Fibroblast of lung (primary cell): Measurements from ENCODE around the gene MYO1F. TPM values are rescaled to one million over a fixed set of nuclear protein-coding genes. Genes with fewer than 3 reads are reported as not detected.

Source experiments
- DNase-seq, 2 donors: peaks; one replicate each; pipeline versions ENCODE4 v3.0.0 to v3.0.0-alpha.2; 2010; ENCODE audit warnings: low read depth in 2 of 2
- H2AFZ ChIP-seq: 2 replicates; pipeline ENCODE4 v1.5.1; 2012; ENCODE audit warnings: low read length, control low read depth, inconsistent platforms
- H3K27ac ChIP-seq: 2 replicates; pipeline ENCODE4 v1.5.1; 2011; ENCODE audit warnings: low read length, control low read depth; ENCODE audit not compliant: insufficient read depth
- H3K27me3 ChIP-seq: 2 replicates; pipeline ENCODE4 v1.5.1; 2011; ENCODE audit warnings: mild to moderate bottlenecking, low read length; ENCODE audit not compliant: control insufficient read depth, insufficient read depth
- H3K36me3 ChIP-seq: 2 replicates; pipeline ENCODE4 v1.5.1; 2011; ENCODE audit warnings: low read length; ENCODE audit not compliant: control insufficient read depth, insufficient read depth
- H3K4me1 ChIP-seq: 2 replicates; pipeline ENCODE4 v1.5.1; 2011; ENCODE audit warnings: low read length; ENCODE audit not compliant: control insufficient read depth, insufficient read depth; ENCODE audit errors: extremely low read depth
- H3K4me2 ChIP-seq: 2 replicates; pipeline ENCODE4 v1.5.1; 2011; ENCODE audit warnings: low read length, control low read depth; ENCODE audit not compliant: insufficient read depth; ENCODE audit errors: extremely low read depth
- H3K4me3 ChIP-seq, 4 experiments: fragments of 200-600 bp in 1 of 4; sonication (generic) in 1 of 4; replicated peaks in 1 of 4; 2 replicates each; pipeline ENCODE4 v1.5.1; 2011 to 2016; ENCODE audit warnings: low read length in 4 of 4, low read depth in 3 of 4, mild to moderate bottlenecking in 3 of 4, control low read depth in 2 of 4, inconsistent platforms in 1 of 4, mixed read lengths in 1 of 4; ENCODE audit not compliant: insufficient read depth in 1 of 4; ENCODE audit errors: control extremely low read depth in 1 of 4
- H3K79me2 ChIP-seq: 2 replicates; pipeline ENCODE4 v1.5.1; 2012; ENCODE audit warnings: mild to moderate bottlenecking, low read length, inconsistent platforms; ENCODE audit not compliant: control insufficient read depth, insufficient read depth
- H3K9ac ChIP-seq: 2 replicates; pipeline ENCODE4 v1.5.1; 2011; ENCODE audit warnings: mild to moderate bottlenecking, low read length, control low read depth; ENCODE audit not compliant: insufficient read depth
- H3K9me3 ChIP-seq: 2 replicates; pipeline ENCODE4 v1.5.1; 2012; ENCODE audit warnings: low read depth, low read length; ENCODE audit not compliant: control insufficient read depth, insufficient read depth
- H4K20me1 ChIP-seq: 2 replicates; pipeline ENCODE4 v1.5.1; 2011; ENCODE audit warnings: low read length; ENCODE audit not compliant: control insufficient read depth, insufficient read depth; ENCODE audit errors: extremely low read depth
- EZH2 ChIP-seq: IDR thresholded peaks from 2 replicates; pipeline ENCODE4 v1.5.1; 2012; ENCODE audit warnings: low read length, control low read depth, mild to moderate bottlenecking; ENCODE audit errors: missing control alignments
- polyA plus RNA-seq, 2 donors: library from polyadenylated mRNA; depleted of rRNA in 1 of 2; stranded (reverse) in 1 of 2; unstranded in 1 of 2; fragments of >200 nt; gene quantifications; 2 replicates each; pipeline ENCODE4 v1.2.1, GENCODE V29; 2011 to 2012; ENCODE audit warnings: missing spikeins in 1 of 2
- total RNA-seq: library from RNA; depleted of rRNA; stranded (reverse); fragments of >200 nt; gene quantifications from 2 replicates; pipeline ENCODE4 v1.2.1, GENCODE V29; 2014
- TF ChIP-seq, protein P1 (sequence below), 2 donors: IDR thresholded peaks in 1 of 2; conservative IDR thresholded peaks in 1 of 2; 1 replicate in 1 of 2; 2 replicates in 1 of 2; pipeline ENCODE4 v1.5.1; 2011 to 2012; ENCODE audit warnings: low read length in 2 of 2, control low read depth in 1 of 2, inconsistent platforms in 1 of 2, low read depth in 1 of 2, mild to moderate bottlenecking in 1 of 2

Gene MYO1F
- total and polyA plus RNA-seq, 2 donors (not counting 1 experiment from before 2014, with no cell fraction given): 0.08 to 0.17 TPM

DNA sequence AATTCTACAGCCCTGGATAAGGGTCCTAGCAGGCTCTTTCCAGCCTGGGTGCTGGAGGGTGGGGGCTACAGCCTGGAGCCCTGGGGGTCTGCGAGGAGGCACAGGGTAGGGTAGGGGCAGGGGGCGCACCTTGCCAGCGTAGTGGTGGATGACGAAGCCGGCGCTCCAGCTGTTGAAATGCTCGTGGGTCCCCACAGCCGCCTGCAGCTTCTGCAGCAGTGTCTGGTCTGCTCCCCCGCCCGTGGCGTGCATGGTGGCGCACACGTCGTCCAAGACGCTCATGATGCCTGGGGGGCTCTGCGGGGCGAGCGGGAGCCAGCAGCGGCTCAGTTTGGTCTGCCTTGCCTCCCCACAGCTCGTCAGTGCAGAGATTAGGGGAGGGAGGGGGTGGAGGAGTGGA is 33.1 kb downstream of the MYO1F start:
- Histone ChIP-seq H2AFZ (no peak overlapping the region), H3K36me3 (no peaks in the 10 kb centered on the region), H3K9me3 (no peaks in the 10 kb centered on the region), H3K9ac (no peak overlapping the region), H3K27ac (no peak overlapping the region), H3K4me2 (no peak overlapping the region), H3K79me2 (no peaks in the 10 kb centered on the region), H3K27me3 (no peaks in the 10 kb centered on the region), H3K4me1 (no peaks in the 10 kb centered on the region), H3K4me3 (no peak overlapping the region), H4K20me1 (no peaks in the 10 kb centered on the region)
- no peak for DNase-seq
- TF ChIP-seq, protein P1, sequence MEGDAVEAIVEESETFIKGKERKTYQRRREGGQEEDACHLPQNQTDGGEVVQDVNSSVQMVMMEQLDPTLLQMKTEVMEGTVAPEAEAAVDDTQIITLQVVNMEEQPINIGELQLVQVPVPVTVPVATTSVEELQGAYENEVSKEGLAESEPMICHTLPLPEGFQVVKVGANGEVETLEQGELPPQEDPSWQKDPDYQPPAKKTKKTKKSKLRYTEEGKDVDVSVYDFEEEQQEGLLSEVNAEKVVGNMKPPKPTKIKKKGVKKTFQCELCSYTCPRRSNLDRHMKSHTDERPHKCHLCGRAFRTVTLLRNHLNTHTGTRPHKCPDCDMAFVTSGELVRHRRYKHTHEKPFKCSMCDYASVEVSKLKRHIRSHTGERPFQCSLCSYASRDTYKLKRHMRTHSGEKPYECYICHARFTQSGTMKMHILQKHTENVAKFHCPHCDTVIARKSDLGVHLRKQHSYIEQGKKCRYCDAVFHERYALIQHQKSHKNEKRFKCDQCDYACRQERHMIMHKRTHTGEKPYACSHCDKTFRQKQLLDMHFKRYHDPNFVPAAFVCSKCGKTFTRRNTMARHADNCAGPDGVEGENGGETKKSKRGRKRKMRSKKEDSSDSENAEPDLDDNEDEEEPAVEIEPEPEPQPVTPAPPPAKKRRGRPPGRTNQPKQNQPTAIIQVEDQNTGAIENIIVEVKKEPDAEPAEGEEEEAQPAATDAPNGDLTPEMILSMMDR (conservative IDR thresholded peaks at IDR 0.05 in 1 of 2, IDR thresholded peaks at IDR 0.05 in 1 of 2; ENCODE audit: low read depth in 1 of 2, low read length in 2 of 2): no peak
- TF ChIP-seq EZH2: no peak

DNA sequence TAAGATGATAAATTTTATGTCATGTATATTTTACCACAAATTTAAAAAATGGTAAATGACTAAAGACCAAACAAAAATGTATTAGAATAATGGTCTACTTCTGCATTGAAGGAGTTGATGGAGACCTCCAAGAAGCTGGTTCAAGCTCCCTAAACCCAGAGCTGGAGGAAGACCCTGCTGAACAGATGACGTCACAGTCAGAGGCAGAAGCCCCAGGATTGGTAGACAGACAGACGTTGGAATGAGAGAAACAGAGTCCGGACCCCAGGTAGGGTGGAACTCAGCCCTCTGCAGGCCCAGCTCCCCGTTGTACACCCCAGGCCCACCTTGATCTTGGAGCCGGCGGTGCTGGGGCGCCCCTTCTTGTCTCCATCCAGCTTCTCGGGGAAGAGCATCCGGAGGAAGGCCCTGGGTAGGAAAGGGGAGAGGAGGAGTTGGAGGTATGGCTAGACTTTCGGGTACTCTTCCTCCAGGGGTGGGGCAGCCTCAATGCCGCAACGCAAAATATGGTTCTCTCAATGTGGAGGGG is 37.6 kb downstream of the MYO1F start:
- H3K27ac ChIP-seq: no peak overlapping the region
- H3K27me3 ChIP-seq: no peaks in the 10 kb centered on the region
- H3K4me3 ChIP-seq: no peak overlapping the region
- no peak overlapping the region for H3K4me2 ChIP-seq
- TF ChIP-seq, protein P1 (conservative IDR thresholded peaks at IDR 0.05 in 1 of 2, IDR thresholded peaks at IDR 0.05 in 1 of 2; ENCODE audit: low read depth in 1 of 2, low read length in 2 of 2): no peak
- TF ChIP-seq EZH2: no peak
- H3K9ac ChIP-seq: no peak overlapping the region
- no peaks in the 10 kb centered on the region for H3K79me2 ChIP-seq
- H3K9me3 ChIP-seq: no peaks in the 10 kb centered on the region
- no peaks in the 10 kb centered on the region for H3K36me3 ChIP-seq
- H2AFZ ChIP-seq: no peak overlapping the region
- H3K4me1 ChIP-seq: no peaks in the 10 kb centered on the region
- no peak for DNase-seq
- no peaks in the 10 kb centered on the region for H4K20me1 ChIP-seq

DNA sequence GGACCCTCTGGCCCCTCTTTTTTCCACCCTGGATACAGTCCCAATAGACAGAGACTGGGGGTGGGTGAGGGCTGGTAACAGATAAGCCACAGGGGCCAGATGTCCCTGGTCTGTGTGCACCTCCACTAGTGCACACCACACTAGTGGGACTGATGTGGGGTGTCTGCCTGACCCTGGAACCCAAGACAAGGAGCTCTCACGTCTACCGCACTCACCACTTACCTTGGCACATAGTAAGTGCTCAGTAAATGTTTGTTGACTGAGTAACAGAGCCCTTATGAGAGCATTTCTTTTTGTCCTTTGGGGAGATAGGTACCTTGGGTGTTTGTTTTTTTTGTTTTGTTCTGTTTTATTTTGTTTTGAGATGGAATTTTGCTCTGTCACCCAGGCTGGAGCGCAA is 40.1 kb downstream of the MYO1F start:
- Histone ChIP-seq H3K27me3 (no peaks in the 10 kb centered on the region), H3K4me2 (no peak overlapping the region), H3K9ac (no peak overlapping the region), H4K20me1 (no peaks in the 10 kb centered on the region), H2AFZ (no peak overlapping the region), H3K27ac (no peak overlapping the region), H3K4me1 (no peaks in the 10 kb centered on the region), H3K36me3 (no peaks in the 10 kb centered on the region), H3K79me2 (no peaks in the 10 kb centered on the region), H3K9me3 (no peaks in the 10 kb centered on the region), H3K4me3 (no peak overlapping the region)
- no peak for DNase-seq
- TF ChIP-seq, protein P1 (conservative IDR thresholded peaks at IDR 0.05 in 1 of 2, IDR thresholded peaks at IDR 0.05 in 1 of 2; ENCODE audit: low read depth in 1 of 2, low read length in 2 of 2): no peak
- no peak for TF ChIP-seq EZH2
